ENCODE data around the gene PTPRR.

PTPRR gene

GRCh38 chr12:70920251-70920851 is at the start of gene PTPRR:
TSS of gene PTPRR (minus strand) at chr12:70920738. CDS start at chr12:70920390, 348 bp downstream.
- no peak for FAIRE-seq

GRCh38 chr12:70966996-70967790 is 46.7 kb upstream of the PTPRR start:
- FAIRE-seq, result no peak

GRCh38 chr12:70966046-70966445 is 45.5 kb upstream of the PTPRR start:
- no peak for FAIRE-seq

- FAIRE-seq, result no peak
These were observed 44.5 kb upstream of the PTPRR start for GRCh38 chr12:70964867-70965510.

GRCh38 chr12:70963081-70963660 is 42.6 kb upstream of the PTPRR start:
- no peak for FAIRE-seq

- no peak for FAIRE-seq
These were observed 41.8 kb upstream of the PTPRR start for GRCh38 chr12:70962226-70962794.

GRCh38 chr12:70960484-70960883 is 39.9 kb upstream of the PTPRR start:
- FAIRE-seq, result no peak

GRCh38 chr12:70955415-70955814 is 34.9 kb upstream of the PTPRR start:
- FAIRE-seq, result no peak

- no peak for FAIRE-seq
These were observed 29.9 kb upstream of the PTPRR start for GRCh38 chr12:70950451-70950850.

- no peak for FAIRE-seq
These were observed 28.4 kb upstream of the PTPRR start for GRCh38 chr12:70948976-70949336.

- FAIRE-seq, result no peak
These were observed 27.9 kb upstream of the PTPRR start for GRCh38 chr12:70948236-70948975.

- no peak for FAIRE-seq
These were observed 15.8 kb upstream of the PTPRR start for GRCh38 chr12:70936203-70936813.

- no peak for FAIRE-seq
These were observed 12.6 kb upstream of the PTPRR start for GRCh38 chr12:70933133-70933532.

GRCh38 chr12:70929029-70929428 is 8.5 kb upstream of the PTPRR start:
- FAIRE-seq, result no peak

GRCh38 chr12:70928071-70928470 is 7.5 kb upstream of the PTPRR start:
- FAIRE-seq, result no peak

- no peak for FAIRE-seq
These were observed 6.8 kb upstream of the PTPRR start for GRCh38 chr12:70927356-70927755.

- no peak for FAIRE-seq
These were observed 5.0 kb upstream of the PTPRR start for GRCh38 chr12:70925539-70925938.

- FAIRE-seq, result no peak
These were observed 353 bp upstream of the PTPRR start for GRCh38 chr12:70920891-70921290.

GRCh38 chr12:70919597-70920035 is 922 bp downstream of the PTPRR start:
- no peak for FAIRE-seq

GRCh38 chr12:70919176-70919575 is 1.4 kb downstream of the PTPRR start:
- no peak for FAIRE-seq

GRCh38 chr12:70918321-70918720 is 2.2 kb downstream of the PTPRR start:
- no peak for FAIRE-seq

GRCh38 chr12:70910666-70911065 is 9.9 kb downstream of the PTPRR start:
- FAIRE-seq, result no peak
